ENCODE results near the gene PSMA1.

- no peak for TF ChIP-seq CTCF (CRISPR knock-in tag; IDR thresholded peaks at IDR 0.05)
- no peak for TF ChIP-seq TBL1XR1 (IDR thresholded peaks at IDR 0.05; ENCODE audit: borderline replicate concordance, low read length, partially characterized antibody)
- no peak for TF ChIP-seq ZNF138 (CRISPR knock-in tag; IDR thresholded peaks at IDR 0.05; ENCODE audit: low read depth)
- TF ChIP-seq ZNF530 (CRISPR knock-in tag; IDR thresholded peaks at IDR 0.05; ENCODE audit: low read depth) = no peak
- TF ChIP-seq MAX (IDR thresholded peaks at IDR 0.05) = no peak
- TF ChIP-seq ELF4 (CRISPR knock-in tag; IDR thresholded peaks at IDR 0.05; ENCODE audit: borderline replicate concordance) = no peak
Measured at GRCh38 chr11:14502039-14502438, 18.1 kb downstream of the PSMA1 start.
